ENCODE results near the gene ARPC5L.
"Not testable (repeated sequence)": the region's sequence is repeated elsewhere in the genome, so short reads cannot be mapped to it uniquely, and the experiment has no call there.

ARPC5L gene

DNA sequence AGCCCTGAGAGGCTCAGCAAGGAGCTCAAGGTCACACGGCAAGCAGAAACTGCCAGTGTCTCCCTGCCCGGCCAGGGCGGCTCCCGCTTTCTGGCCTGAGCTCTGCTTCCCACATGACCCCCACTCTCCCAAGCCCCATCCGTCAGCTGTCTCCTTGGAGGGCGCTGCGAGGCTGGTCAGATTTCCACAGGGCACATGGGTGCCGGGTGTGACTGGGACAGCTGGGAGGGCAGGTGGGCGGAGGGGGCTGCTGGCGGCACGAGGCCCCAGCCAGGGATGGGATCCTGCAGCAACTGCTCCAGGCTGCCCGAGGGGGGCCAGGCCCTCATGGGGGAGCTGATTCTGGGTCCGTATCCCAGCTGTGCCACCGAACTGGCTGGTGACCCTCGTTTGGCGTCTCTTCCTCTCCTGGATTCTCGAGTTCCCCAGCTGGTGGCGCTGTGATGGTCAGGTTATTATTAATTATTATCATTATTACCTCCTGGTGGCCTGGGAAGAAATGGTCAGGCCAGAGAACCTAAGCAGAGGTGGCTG, 21.6 kb upstream of the ARPC5L start:
- in situ Hi-C loops (cut with HindIII; ENCODE audit: low sequenced_read_pairs), result no loop called here

DNA sequence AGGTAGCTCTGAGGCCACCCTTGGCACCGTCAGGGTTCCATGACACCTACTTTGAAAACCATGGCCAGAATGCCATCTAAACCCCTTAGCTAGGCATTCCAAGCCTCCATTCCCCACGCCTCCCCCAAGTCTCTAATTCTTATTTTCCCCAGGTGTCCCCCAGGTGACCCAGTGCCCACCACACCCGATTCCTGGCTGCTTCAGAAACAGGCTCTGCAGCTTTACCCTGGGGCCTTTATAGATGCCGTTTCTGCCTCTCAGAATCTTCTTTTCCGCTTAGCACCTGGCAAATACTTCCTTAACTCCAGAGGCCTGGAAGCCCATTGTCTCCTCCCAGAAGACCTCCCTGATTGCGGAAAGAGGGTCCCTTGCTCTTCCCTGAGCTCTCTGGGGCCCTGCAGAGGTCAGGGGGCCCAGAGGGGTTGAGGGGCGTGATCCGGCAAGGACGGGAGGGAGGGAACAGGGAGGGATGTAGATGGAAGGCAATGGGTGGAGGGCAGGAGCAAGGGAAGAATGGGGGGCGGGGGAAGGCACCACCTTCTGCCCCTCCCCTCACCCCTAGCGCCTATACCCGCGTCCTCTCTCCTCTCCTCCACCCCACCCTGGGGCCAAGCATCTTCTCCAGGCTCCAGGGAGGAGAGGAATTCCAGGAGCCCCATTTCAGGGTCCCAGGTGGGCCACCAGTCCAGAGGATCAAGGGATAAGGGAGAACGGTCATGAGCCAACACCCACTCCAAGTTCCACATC, 20.7 kb upstream of the ARPC5L start:
- in situ Hi-C loops (cut with HindIII; ENCODE audit: low sequenced_read_pairs), result no loop called here

DNA sequence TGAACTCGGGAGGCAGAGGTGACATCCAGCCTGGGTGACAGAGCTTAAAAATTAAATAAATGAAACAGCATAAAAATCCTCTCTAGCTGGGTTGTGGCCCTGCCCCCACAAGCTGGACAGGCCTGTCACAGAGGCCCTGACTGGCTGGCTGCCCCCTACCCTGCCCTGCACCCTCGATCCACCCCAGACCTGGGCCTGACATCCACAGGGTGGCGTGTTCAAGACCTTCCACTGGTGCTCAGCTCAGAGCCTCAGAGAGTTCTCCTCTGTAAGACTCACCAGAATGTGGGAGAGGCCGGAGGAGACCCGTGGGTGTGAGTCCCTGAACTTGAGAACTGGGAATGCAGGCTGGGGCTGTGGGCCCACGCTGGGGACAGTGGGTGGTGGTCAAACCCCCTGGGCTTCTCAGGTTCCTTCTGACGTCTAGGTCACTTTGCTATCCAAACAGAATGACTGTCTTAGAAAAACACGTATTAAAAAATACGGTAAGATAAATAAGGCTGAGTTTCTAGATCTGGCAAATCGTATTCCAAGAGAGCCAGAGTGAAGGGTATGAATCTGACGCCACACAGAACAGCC, 18.4 kb upstream of the ARPC5L start:
- in situ Hi-C loops (cut with HindIII; ENCODE audit: low sequenced_read_pairs), result no loop called here

GRCh38 chr9:124844291-124844690, 17.6 kb upstream of the ARPC5L start:
- in situ Hi-C loops (cut with HindIII; ENCODE audit: low sequenced_read_pairs), result no loop called here

DNA sequence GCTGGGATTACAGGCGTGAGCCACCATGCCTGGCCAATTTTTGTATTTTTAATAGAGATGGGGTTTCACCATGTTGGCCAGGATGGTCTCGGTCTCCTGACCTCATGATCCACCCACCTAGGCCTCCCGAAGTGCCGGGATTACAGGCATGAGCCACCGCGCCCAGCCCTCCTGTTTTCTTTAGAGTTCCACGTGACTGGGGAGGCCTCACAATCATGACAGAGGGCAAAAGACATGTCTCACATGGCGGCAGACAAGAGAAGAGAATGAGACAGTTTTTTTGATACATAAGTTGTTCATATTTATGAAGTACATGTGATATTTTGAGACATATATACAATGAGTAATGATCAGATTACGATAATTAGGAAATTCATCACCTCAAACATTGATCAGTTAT, 15.5 kb upstream of the ARPC5L start:
- in situ Hi-C loops (cut with HindIII; ENCODE audit: low sequenced_read_pairs), result not testable (repeated sequence)

GRCh38 chr9:124846969-124847368, 15.0 kb upstream of the ARPC5L start:
- in situ Hi-C loops (cut with HindIII; ENCODE audit: low sequenced_read_pairs), result no loop called here

DNA sequence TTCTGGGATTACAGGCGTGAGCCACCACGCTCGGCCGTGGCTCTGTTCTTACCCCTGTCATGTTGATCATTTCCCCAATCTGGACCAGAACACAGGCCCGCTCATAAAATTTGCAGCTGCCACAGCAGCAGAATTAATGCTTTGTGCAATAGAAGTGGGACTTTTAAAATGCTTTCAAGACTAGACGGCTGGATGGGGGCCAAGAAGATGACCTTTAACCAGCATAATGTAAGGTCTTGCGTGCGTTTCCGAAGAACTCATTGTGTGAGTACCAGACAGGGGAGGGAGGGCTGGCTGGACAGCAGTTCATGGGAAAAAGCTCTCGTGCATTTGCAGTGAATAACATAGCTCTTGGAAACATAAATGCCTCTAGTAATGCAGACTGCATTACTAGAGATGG, 12.1 kb upstream of the ARPC5L start:
- in situ Hi-C loops (cut with HindIII; ENCODE audit: low sequenced_read_pairs), result no loop called here

- in situ Hi-C loops (cut with HindIII; ENCODE audit: low sequenced_read_pairs), result no loop called here
These were observed 9.7 kb upstream of the ARPC5L start for GRCh38 chr9:124852121-124852828.

- in situ Hi-C loops (cut with HindIII; ENCODE audit: low sequenced_read_pairs), result no loop called here
These were observed 8.9 kb upstream of the ARPC5L start, which contains the start of gene WDR38 for GRCh38 chr9:124852829-124853531. Gene WDR38 (plus strand): TSS chr9:124853460. CDS start chr9:124853532, 72 bp downstream.

- in situ Hi-C loops (cut with HindIII; ENCODE audit: low sequenced_read_pairs), result no loop called here
These were observed 8.3 kb upstream of the ARPC5L start for GRCh38 chr9:124853605-124854143.

GRCh38 chr9:124854161-124854560, 7.8 kb upstream of the ARPC5L start:
- in situ Hi-C loops (cut with HindIII; ENCODE audit: low sequenced_read_pairs), result no loop called here

GRCh38 chr9:124854822-124855221, 7.1 kb upstream of the ARPC5L start:
- in situ Hi-C loops (cut with HindIII; ENCODE audit: low sequenced_read_pairs), result no loop called here

GRCh38 chr9:124855566-124855943, 6.4 kb upstream of the ARPC5L start:
- in situ Hi-C loops (cut with HindIII; ENCODE audit: low sequenced_read_pairs), result no loop called here

GRCh38 chr9:124855944-124856765, 5.8 kb upstream of the ARPC5L start:
- in situ Hi-C loops (cut with HindIII; ENCODE audit: low sequenced_read_pairs), result no loop called here

DNA sequence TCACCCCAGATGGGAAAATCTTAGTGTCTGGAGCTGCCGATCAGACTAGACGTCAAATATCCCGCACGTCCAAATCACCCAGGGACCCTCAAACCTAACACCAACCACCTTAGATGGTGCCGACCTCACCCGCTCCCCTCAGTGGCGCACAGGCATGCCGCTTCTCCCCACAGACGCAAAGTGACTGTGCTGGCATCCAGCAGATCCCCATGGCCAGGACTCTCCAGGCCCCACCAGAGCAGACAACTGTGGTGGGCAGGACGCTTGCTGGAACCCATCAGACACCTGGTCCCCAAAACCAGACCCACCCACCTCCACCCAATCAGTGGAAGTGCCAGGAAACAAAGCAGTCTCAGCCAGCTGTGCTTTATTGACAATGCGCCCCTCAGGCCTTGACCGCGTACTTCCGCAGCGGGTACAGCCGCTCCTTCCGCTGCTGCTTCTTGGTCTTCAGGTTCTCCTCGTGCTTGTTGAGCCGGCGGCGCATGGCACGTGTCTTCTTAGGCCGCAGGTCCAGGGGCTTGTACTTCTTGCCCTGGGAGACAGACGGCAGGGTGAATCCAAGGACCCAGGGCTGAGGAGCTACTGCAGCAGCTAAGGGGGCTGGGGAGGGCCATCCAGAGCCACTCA, 4.3 kb upstream of the ARPC5L start:
- in situ Hi-C loops (cut with HindIII; ENCODE audit: low sequenced_read_pairs), result no loop called here

GRCh38 chr9:124858330-124859046, 3.4 kb upstream of the ARPC5L start:
- in situ Hi-C loops (cut with HindIII; ENCODE audit: low sequenced_read_pairs), result no loop called here

GRCh38 chr9:124859803-124860581, 1.9 kb upstream of the ARPC5L start:
- in situ Hi-C loops (cut with HindIII; ENCODE audit: low sequenced_read_pairs), result no loop called here
